Measurements from ENCODE around the gene ABHD2.
"Not testable (repeated sequence)": the region's sequence is repeated elsewhere in the genome, so short reads cannot be mapped to it uniquely, and the experiment has no call there.

The ABHD2 gene

DNA sequence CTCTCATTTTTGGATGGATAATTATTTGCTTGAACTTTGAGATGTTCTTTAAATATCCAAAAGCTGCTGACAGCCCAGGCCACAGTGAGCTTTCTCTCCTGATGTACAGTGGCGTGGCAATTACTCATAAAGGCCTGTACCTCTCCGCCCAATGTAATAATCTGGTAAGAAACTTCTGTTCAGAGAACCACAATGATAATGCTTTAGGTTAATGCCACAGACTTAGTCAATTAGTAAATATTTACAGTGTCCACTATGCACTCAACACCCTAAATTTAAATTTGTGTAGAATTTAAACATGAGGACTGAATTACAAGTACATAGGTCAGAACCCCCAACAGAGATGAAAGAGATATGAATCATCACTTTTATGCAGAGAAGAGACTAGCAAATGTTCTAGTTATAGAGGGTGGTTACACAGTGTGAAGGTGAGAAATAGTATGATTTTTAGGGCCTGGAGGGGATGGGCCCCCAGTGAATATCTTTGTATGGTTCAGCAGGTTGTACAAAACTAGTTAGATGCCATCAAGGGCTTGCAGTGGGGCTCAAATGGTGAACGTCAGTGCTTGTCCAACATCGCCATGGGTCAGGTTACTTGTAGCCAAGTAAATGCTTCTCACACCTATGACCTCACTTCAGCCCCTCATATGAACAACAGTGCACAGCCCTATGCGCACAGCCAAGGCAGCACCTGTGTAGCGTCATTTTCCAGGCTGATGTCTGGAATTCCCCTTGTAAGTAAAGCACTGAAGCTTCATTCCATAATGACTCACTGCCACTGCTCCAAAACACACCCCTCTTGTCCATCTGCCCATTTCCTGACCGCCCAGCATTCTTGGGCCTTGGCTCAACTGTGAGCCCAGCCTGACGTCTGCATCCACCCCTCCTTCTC is 13.3 kb downstream of the ABHD2 start:
- FAIRE-seq, result no peak

DNA sequence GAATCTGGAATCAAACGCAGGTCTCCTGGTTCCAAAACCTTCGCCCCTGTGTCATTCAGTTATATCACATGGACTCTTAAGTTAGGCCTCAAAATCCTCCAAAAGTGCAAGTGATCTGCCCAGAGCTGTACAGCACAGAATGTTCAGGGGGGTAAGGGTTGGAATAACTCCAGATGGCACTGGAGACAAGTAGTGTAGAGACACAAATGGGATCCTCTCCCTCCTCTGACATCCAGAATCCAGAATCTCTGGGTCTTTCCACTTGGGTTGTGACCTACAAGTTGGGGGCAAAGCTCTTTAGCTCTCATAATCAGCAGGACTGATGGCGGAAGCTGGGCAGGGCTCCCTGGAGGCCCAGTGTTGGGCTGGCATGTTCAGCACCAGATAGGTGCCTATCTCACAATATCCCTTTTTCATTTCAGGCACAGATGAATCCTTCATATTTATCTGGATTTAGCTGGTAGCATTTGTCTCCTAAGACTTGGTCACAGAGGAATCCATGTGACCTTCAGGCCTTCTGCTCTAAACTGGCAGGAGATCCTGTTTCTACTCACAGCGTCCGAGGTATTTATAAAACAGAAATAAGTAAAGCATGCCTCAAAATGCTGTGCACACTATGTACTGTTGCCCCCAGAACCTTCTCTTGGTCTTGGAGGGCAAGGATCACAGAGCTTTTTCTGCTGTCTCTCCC is 15.4 kb downstream of the ABHD2 start:
- FAIRE-seq, result no peak

- FAIRE-seq, result no peak
Observed at GRCh38 chr15:89104172-89104564, 15.9 kb downstream of the ABHD2 start.

GRCh38 chr15:89105147-89105546 is 16.9 kb downstream of the ABHD2 start:
- FAIRE-seq, result no peak

GRCh38 chr15:89106200-89106599 is 17.9 kb downstream of the ABHD2 start:
- no peak for FAIRE-seq

DNA sequence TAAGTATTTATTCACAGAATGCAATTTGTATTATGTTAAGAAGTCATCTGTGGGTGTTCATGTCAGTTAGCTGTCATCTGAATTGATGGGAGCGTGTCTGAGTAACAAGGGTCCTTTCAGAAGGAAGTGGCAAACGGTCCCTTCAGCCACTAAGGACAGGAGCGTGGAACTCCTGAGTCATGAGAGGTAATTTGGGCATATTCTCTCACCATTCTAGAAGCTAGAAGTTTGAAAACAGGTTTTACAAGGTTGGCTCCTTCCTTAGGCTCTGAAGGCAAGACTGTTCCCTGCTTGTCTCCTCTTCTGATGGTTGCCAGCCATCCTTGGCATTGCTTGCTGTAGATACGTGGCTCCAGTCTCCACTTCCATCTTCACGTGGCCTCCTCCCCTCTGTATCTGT is 19.7 kb downstream of the ABHD2 start:
- FAIRE-seq, result no peak

DNA sequence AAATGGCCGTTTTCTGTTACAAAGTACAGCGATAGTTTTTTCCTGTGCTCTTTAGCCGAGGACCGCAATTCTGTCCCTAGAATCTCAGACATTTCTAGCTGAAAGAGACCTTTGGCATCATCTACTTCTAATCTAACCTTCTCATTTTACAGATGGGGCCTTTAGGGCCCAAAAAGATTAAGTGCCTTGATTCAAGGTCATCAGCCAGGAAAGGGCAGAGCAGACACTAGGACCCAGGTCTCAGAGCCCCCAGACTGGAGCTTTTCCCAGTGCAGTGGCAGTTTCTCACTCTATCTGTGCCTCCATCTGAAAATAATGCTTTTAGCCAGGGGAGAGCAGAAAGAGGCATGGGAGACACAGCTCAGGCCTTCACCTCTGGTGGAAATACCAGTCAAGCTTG is 20.6 kb downstream of the ABHD2 start:
- no peak for FAIRE-seq

- no peak for FAIRE-seq
Observed at GRCh38 chr15:89109238-89109637, 21.0 kb downstream of the ABHD2 start.

GRCh38 chr15:89110060-89110459 is 21.8 kb downstream of the ABHD2 start:
- no peak for FAIRE-seq

GRCh38 chr15:89111352-89111751 is 23.1 kb downstream of the ABHD2 start:
- no peak for FAIRE-seq

DNA sequence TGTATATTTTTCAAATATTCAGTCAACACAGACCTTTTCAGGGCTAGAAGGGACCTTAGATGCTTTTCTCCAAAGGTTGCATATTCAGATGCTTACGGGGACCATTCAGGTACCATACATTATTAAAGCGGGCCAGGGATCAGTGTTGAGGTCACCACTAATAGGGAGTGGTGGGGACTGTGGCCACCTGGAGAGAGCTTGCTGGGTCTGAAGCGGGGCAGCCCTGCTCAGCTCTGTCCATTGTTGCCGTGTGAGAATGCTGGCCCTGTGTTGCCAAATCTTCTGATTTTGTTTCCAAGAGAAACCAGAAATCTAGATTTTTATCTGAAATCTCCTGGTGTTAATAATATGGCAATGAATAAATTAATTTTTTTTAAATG is 23.7 kb downstream of the ABHD2 start:
- FAIRE-seq, result no peak

DNA sequence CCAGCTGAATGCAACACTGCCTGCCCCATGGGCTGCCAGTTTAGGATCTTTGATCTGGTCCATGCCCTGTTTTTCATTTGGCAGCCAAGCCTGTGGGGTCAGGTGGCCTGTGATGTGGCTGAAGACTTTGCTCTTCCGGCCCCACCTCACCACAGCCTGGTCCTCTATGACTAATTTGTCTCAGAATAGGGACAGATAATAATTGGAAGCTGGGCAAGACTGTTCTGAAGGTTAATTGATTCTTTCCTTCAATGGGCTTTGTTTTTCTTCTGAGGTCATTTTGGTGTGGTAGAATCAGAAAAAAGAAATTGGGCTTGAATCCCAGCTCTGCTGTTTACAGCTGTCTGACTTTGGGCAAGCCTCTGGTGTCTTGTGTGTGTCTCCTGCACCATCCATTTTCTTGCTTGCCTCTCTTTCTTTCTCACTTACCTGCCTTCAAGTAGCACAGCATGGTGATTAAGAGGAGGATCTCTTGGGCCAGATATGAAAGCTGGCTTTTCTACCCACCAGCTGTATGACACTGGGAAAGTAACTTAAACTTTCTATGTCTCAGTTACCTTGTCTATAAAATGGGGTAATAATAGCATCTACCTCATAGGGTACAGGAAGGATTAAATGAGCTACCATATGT is 24.2 kb downstream of the ABHD2 start:
- no peak for FAIRE-seq

DNA sequence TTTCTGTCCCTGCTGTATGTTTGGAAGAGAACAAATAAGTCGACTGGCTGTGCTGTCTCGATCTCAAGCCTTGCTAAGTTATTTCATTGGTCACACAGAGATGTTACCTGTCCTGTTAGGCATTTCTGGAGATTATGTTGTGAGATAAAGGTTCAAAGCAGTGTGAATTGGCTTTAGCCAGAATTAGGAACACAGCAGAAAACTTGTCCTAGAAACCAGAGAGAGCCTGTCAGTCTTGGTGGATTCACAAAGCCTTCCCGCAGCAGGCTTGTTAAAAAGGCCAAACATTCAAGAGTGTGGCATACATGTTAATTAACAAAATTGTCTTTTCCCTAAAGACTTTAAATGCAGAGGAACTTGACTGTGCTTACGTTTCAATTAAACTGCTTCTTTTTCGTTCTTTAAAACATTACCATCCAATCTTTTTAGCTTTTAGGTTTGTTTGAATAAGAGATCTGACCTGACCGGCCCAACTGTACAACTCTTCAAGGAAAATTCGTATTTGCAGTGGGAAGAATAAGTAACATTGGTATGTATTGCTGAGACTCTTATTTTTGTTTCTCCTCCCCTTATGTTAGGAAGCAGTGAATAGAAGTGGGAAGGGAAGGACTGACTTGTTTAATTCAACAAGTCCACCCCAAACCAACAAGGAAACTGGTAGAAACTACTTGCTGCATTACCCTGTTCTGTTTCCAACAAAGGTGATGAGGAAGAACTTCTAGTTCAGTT is 25.2 kb downstream of the ABHD2 start:
- no peak for FAIRE-seq

DNA sequence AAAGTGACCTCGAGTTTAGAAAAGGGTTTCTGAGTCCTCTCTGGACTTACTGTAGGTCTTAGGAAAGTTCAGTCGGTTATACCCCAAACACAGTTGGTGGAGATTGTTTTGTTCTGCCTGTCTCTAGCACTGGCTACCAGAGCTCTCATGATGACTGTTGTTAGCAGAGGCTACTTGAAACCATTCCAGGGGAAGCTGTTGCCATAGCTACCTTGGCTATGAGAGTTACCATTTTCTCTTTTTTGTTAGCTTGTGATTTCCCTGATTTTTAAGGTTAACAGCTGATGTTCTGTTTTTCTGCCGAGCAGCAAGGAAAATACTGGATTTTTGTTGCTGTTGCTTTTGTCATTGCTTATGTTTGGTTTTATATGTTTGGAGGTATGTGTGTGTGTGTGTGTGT is 26.7 kb downstream of the ABHD2 start:
- FAIRE-seq, result no peak

GRCh38 chr15:89115547-89115946 is 27.3 kb downstream of the ABHD2 start:
- no peak for FAIRE-seq

GRCh38 chr15:89116404-89116803 is 28.1 kb downstream of the ABHD2 start:
- no peak for FAIRE-seq

- FAIRE-seq, result no peak
Observed at GRCh38 chr15:89117790-89118189, 29.5 kb downstream of the ABHD2 start.

DNA sequence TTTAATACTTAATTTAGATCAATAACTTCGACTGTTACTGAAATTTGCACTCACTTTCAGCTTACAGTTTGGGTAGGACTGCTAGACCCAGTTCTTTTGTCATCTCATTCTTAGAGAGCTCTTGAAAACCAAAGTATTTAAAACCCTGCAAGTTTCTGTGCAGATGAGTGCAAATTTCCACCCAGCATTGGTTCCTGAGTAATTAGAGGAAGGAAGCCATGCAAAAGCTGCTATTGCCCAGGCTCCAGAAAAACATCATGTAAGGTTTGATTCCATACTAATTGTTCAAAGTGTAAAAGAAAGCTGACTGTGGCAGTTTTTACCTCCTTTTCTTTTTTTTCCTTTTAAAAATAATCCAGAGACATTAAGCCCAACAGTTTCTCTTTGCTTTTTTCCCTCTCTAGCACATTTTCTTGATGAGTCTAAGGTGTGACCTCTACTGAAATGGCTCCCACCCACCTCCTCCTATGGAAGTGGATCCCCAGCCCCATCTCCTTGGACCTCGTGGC is 30.3 kb downstream of the ABHD2 start:
- FAIRE-seq, result no peak

DNA sequence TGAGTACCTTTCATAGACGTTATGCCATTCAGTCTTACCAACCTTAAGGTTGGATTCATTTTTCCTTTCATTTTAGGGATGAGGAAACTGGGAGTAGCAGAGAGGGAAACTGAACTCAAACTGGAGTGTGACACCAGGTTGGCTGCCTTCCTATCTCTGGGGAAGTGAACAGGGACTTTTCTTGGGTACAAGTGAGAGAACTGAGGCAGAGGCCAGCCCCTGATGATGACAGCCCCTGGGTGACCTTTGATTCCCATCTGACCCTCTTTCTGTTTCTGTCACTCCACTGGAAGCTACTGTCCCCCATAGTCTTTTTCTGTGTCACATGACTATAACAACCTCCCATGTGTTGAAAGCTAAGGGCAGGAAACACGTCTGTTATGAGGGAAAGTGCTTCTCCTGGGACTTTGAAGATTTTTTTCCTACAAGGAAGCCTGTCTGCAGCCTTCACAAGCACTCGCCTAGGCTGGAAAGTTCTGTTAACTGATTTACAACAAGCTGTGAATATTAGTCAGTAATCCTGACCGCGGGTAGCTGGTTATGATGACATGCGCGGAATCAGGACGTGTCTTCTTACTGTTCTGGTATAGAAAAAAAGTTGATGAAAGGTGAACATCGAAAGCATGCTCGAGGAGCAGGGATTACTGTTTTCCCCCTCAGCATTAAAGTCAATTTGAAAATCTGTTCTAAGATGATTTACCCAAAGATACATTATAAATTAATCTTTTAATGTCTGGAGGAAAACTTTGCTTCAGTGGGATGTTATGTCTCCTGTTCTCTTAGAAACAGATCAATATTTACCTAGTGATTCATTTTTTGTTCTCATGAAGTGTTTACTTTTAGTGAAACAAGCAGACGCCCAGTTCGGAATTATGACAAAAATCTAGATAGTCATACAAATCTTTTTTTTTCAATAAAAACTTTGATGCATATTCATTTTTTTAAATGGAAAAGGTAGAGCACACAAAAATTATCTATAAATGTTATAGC is 31.5 kb downstream of the ABHD2 start:
- no peak for FAIRE-seq

GRCh38 chr15:89120479-89121000 is 32.3 kb downstream of the ABHD2 start:
- FAIRE-seq, result not testable (repeated sequence)

DNA sequence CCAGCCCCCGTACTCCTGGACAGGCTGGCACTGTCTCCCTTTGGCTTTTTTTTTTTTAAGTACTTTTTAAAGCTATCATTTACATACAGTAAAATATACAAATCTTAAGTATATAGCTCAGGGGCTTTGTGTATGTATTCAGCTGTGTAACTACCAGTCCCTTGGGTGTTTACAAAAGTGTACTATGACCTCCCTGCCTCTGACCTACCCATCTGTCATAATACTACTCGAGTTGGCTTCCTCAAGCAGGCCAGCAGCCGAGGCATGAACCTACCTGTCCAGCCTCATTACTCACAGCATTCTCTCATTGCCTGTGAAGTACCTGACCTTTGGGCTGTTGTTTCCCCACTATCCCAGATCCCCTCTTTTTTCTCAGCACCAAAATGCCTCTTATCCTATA is 33.2 kb downstream of the ABHD2 start:
- no peak for FAIRE-seq

Data from TTC549 (cell line).